GM19193 (cell line): ENCODE measurements around the gene PANX1.
A peak's percentile ranks its signal among the peaks of the same experiment; 100 is the strongest.

Source experiments
- POLR2A ChIP-seq: IDR thresholded peaks from 4 replicates; pipeline ENCODE4 v1.6.1; 2011; ENCODE audit not compliant: insufficient read depth, insufficient read length; ENCODE audit errors: extremely low read depth

Gene PANX1, protein sequence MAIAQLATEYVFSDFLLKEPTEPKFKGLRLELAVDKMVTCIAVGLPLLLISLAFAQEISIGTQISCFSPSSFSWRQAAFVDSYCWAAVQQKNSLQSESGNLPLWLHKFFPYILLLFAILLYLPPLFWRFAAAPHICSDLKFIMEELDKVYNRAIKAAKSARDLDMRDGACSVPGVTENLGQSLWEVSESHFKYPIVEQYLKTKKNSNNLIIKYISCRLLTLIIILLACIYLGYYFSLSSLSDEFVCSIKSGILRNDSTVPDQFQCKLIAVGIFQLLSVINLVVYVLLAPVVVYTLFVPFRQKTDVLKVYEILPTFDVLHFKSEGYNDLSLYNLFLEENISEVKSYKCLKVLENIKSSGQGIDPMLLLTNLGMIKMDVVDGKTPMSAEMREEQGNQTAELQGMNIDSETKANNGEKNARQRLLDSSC

DNA sequence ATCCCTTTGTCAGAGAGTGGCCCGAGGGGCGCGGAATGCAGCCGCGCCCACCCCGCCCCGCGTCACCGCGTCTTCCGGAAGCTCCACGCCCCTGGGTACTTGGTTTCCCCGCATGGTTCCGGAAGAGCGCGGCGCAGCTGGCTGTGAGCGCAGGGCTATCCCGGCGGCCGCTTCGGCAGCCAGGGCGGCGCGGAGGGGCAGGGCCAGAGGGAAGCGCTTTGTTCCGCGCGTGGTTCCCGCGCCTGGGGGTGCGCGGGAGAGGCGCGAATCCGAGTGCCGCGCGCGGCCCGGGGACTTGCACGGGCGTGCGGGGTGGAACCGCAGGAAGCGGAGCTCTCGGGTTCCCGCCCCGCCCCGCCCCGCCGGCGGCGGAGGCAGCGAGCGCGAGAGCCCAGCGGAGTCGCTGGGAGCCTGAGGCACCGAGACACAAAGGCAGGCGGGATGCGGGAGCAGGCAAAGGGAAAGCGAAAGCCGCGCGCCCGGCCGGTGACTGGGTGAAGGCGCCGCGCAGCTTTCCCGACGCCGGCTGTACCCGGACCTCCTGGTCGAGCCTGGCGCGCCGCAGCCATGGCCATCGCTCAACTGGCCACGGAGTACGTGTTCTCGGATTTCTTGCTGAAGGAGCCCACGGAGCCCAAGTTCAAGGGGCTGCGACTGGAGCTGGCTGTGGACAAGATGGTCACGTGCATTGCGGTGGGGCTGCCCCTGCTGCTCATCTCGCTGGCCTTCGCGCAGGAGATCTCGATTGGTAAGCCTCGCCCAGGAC lies at the start of gene PANX1:
PANX1 (plus strand) TSS at position 96 of the 766 bp plus-strand sequence; CDS start at position 568, 472 bp downstream.
- TF ChIP-seq POLR2A, result peak; percentile 73

DNA sequence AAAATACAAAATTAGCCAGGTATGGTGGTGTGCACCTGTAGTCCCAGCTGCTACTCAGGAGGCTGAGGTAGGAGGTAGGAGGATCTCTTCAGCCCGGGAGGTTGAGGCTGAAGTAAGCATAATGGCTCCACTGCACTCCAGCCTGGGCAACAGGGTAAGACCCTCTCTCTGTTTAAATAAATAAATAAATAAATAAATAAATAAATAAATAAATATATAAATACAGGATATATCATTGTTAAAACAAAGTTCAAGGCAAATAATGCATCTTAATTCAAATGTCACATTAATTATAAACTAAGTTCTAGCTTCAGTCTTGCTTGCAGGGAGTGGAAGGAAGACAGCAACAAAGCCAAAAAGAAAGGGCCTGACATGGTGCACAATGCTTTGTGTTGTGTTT lies 44.5 kb upstream of the PANX1 start:
- TF ChIP-seq POLR2A, result no peak

DNA sequence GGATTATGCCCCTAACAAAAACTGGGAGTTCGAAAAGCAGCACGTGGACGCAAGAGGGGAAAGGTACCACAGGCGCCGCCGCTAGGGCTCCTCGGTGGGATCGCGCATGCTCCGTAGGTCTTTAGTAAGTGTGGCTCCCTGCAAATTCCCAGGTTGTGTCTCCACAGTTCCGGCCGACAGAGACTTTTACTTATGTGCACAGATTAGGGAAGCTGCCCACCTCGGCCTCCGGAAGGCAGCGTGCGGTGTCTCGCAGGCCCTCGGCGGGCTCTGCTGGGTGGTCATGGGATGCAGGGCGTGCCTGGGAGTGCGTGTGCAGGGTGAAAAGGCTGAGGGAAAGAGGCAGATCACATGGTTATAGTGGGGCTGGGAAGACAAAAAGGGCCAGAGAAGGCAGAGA lies 39.7 kb upstream of the PANX1 start:
- no peak for TF ChIP-seq POLR2A

DNA sequence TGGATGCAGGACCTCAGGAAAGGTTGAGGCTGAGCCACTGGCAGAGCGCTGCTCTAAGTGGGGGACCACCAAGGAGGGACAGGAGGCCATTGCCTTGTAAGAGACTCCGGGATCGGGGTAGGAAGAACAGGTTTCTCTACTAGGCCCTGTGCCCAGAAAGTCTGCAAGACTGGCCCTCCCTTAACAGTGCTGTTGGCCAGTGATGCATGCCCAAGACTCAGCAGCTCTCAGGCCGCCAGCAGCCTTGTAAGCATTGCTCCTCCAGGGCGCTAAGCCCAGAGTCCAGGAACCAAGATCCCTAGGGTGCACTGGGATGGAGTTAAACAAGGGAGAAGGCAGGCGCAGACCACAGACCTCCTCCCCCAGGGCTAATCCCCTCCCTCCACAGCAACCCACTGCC lies 39.3 kb upstream of the PANX1 start:
- no peak for TF ChIP-seq POLR2A

DNA sequence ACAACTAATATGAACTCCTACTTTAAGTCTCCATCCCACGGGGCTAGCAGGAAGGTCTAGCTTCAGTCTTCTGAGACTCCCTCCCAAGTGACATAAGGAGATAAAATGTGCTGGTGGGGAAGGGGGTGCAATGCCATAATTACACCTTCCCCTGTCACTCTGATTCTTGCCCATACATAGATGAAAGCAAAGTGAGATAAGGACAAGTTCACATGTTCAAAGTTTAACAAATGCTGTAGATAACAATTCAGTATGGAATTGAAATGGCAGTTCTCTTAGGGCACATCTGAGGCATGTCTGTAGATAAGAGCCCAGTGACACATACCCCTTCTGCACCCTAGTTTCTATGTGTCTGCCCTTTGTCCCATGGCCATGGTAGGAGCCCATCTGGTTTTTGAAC lies 38.2 kb upstream of the PANX1 start:
- TF ChIP-seq POLR2A, result no peak

DNA sequence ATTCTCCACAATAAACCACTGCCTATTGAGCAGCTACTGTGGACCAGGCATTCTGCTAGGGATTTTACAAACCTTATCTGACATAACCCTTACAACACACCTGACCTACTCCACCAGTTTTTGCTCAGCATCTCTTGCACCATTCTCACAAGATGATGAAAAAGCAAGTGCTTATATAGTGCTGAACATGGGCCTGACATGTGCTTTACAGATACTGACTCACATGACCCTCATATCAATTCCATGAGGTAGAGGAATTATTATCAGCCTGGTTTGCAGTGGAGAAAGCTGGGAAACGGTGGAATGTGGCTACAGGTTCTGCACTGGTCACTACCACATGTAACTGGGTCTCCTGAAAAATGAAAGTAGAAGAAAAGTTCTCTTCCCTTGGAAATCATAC lies 37.5 kb upstream of the PANX1 start:
- no peak for TF ChIP-seq POLR2A

DNA sequence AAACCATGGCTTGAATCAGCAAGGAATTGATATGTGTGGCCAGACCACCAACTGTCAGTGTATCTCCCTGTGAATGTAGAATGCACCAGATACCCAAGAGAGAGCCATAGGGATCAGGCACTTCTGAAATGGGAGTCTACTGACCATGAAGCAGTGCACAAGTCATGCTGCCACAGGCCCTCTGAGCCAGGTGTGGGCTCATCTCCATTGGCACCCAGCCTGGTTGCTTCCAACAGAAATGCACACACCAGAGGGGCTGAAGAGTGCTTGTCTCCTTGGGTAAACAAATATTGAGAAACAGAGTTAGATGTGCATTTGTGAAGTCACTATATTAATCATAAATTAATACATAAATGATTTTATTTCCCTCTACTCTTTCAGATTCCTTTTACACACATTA lies 28.4 kb upstream of the PANX1 start:
- no peak for TF ChIP-seq POLR2A

DNA sequence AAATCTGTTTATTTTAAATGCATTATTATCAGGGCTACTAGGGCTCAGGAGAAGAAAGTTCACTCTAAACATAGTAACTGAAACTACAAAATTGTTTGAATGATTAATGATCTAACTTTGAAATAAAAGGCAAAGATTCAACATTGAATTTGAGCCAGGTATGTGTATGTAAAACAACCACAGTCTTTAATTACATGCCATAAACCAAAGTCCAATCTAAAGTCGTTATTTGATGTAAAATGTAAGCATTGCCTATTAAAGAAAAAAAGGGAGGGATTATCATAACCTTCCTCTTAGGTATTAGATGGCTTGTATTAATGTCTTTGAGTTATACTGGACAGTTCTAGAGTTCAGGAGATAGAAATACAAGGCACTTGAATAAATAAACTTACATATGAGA lies 25.2 kb upstream of the PANX1 start:
- no peak for TF ChIP-seq POLR2A

DNA sequence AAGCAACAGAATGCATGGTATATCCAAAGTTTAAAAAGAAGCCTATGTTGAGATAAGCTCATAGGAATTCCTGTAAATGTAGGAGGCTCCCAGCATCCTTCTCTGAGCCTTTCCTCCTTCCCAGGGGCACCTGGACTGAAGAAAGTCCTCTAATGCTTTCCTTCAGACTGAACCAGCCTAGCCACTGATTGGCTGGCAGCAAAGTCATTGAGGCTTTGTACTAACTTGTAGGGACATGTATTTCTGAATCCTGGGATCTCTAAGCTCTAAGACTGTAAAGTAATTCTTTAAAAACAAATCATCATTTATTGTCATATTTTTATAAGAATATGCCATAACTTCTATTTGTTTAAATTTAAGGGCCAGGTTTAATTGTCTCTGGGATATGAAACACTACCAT lies 23.9 kb upstream of the PANX1 start:
- TF ChIP-seq POLR2A, result no peak

DNA sequence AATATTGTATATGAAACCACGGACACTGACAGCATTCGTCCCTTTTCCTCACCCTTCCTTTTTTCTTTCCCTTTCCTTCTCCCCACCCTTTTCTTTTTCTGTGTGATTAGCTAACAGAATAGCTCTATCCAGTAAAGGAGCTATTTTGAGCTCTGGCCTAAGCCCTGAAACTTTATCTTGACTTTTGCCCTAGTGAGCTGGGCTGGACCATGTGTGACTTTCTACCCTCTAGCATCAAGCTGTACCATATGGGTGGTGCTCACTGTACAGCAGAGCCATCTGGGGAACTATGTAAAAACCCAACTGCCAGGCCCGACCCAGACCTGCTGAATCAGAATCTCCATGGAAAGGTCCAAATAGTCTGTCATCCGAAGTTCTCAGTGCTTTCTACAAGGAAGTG lies 21.9 kb upstream of the PANX1 start:
- no peak for TF ChIP-seq POLR2A

DNA sequence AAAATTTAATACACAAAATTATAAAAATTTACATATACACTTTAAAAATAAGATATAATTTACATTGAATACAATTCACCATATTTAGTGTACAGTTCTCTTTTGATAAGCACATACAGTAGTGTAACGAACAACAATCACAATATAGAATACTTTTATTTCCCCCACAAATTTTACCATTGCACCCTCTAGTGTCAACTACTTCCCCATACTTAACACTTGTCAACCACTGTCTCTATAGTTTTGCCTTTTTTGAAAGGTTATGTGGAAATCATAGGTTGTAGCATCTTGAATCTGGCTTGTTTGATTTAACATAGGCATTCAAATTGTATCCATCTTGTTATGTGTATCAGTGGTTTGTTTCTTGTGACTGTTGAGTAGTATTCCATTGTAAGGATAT lies 21.3 kb upstream of the PANX1 start:
- TF ChIP-seq POLR2A, result no peak

DNA sequence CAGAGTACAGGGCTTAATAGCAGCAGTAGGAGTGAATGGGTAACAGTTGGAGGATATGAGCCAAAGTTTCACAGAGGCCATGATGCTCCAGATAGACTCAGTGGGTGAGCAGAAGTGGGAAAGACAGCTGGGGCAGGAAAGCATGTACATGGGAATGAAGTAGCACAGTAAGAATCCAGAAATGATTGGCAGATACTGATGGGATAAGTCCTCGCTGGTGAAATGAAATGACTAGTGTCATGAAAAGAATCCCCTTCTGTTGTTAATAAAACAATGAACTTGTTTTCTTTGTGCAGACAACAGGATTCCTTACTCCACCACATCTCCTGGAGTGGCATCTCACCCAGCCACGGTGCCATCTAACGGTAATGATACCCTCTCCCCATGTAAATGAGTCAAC lies 17.4 kb upstream of the PANX1 start:
- no peak for TF ChIP-seq POLR2A

DNA sequence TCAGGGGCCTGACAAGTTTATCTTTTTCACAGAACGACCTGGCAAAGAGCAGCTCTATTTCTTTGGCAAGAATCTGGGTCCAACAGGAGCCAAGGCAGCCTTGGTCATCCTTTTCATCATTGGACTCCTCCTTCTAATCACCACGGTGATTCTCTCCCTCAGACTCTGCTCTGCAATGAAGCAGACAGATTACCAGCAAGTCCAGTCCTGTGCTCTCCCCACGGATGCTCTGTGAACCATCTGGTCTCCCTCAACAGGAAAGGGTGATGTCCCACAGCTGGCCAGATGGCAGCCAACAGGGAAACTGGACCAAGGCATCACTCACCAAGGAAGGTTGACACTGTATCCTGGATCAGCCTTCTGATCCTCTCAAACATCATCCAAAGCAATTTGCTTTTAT lies 17.0 kb upstream of the PANX1 start:
- no peak for TF ChIP-seq POLR2A

DNA sequence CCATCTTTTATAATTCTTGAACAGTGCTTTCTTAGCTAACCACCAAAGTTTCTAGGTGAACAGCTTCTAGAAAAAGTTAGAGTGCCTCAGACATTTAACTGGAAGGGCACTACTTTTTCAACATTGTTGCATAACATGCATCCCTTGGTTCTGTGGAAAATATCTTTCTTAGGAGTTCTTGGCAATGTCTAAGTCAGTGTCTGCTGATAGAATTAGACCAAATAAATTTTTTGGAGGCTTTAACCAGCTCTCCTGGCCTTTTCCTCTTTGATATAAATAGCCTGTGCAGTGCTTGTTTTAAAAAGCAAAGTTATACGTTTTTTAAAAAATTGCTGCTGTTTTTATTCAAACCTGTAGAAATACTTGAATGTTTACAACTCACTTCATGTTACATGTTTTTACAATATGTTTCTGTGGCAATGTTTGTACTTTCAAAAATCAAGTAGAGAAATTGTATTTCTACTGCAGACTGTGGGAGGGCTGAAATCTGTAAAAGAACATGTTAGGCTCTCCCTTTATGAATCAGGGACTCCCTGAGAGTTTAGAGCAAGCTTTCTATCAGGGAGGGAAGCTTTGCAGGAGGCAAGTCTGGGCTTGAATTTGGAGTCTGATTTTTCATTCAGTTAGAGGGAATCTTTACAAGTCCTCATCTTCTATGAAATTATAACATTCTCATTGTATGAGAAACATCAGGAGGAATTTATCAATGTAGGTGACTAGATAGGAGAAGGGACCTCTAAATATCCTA lies 16.3 kb upstream of the PANX1 start:
- TF ChIP-seq POLR2A, result no peak

DNA sequence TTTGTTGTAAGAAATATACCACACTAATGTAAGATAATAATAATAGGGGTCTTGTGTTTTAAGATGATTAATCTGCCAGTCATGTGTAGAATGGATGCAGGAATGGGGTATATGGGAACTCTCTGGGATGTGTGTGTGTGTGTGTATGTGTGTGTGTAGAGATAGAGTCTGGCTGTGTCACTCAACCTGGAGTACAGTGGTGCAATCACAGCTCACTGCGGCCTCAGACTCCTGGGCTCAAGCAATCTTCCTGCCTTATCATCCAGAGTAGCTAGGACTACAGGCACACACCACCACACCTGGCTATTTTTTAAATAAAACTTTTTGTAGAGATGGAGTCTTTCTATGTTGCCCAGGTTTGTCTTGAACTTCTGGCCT lies 11.5 kb upstream of the PANX1 start:
- TF ChIP-seq POLR2A, result no peak

DNA sequence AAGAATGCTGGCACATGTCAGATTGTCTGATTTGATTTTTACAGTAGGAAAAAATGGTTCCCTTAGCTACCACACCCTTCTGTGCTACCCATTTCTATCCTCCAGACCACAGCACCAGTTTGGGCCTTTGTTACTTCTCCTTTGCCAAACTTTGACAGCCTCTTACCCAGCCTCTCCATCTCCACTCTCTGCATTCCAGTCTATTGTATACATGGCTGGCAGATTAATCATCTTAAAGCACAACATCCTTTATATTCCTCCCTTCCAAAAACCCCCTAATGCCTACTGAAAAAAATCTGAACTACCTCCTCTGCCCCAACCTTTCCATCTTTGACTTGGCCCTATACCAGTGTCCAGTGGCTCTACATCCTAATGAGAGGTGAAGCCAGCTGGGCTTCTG lies 10.8 kb upstream of the PANX1 start:
- TF ChIP-seq POLR2A, result no peak

DNA sequence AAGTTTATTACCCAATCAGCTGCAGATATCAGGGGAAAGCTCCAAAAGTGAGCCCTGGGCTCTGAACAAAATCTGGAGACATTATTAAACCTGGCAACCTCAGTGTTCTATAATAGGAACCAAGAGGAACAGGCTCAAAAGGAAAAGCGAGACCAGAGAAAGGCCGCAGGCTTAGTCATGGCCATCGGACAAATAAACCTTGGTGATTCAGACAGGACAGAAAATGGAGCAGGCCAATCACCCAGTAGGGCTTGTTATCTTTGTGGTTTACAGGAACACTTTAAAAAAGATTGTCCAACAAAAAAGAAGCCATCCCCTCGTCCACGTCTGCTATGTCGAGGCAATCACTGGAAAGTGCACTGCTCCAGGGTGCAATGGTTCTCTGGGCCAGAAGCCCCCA lies 7.7 kb upstream of the PANX1 start:
- no peak for TF ChIP-seq POLR2A
